HCT116 (cell line): ENCODE results near the gene YWHAG. TPM values are rescaled to one million over a fixed set of nuclear protein-coding genes. Genes with fewer than 3 reads are reported as not detected.

Source experiments
- ATAC-seq: fragments of 200-7000 bp; cut with Tn5 transposase; 2 replicates; pipeline ENCODE4 v1.9.1; 2020; ENCODE audit warnings: mild to moderate bottlenecking, moderate library complexity
- BruUV-seq: library from RNA; stranded (reverse); fragments of 400-500 nt; replicated peaks from 2 replicates; lab custom pipeline; 2021; lab: Mats Ljungman, UMichigan
- CTCF ChIA-PET: fragments of 300-600 bp; sonication (Branson Sonifier 250); formaldehyde crosslinking; loops from one replicate; lab custom pipeline; 2021; ENCODE audit warnings: antibody characterized with exemption; lab: Charles Lee
- POLR2A ChIA-PET: fragments of 300-600, 350-600 bp; sonication (Branson Sonifier 250); formaldehyde crosslinking; loops from one replicate; lab custom pipeline; 2021; ENCODE audit warnings: antibody characterized with exemption; lab: Charles Lee
- RAD21 ChIA-PET, 2 experiments: fragments of 300-600 bp; sonication (Branson Sonifier 250); formaldehyde crosslinking; loops; one replicate each; lab custom pipeline; 2023; ENCODE audit warnings: low total read pairs in 2 of 2; ENCODE audit not compliant: uncharacterized antibody in 2 of 2, unreplicated experiment in 2 of 2, low non-redundant PET in 1 of 2; lab: Charles Lee
- DNase-seq: peaks from one replicate; pipeline ENCODE4 v3.0.0-alpha.2; 2010; ENCODE audit warnings: low read depth, low spot score
- H2AFZ ChIP-seq: fragments of 200-600 bp; shearing (Covaris generic), sonication (generic); 2 replicates; pipeline ENCODE4 v1.6.1; 2017; ENCODE audit warnings: low read depth, mixed run types, mixed read lengths, antibody characterized with exemption, low read length; ENCODE audit not compliant: poor library complexity, severe bottlenecking
- H3K27ac ChIP-seq: 2 replicates; pipeline ENCODE4 v1.5.1; 2012; ENCODE audit warnings: low read depth, low read length
- H3K27me3 ChIP-seq: fragments of 200-600 bp; sonication (generic); 2 replicates; pipeline ENCODE4 v1.6.1; 2016; ENCODE audit warnings: mixed run types, low read length, mixed read lengths; ENCODE audit not compliant: insufficient read depth
- H3K36me3 ChIP-seq, 2 experiments: fragments of 200-500 bp in 1 of 2; fragments of 200-600 bp in 1 of 2; sonication (Bioruptor generic) in 1 of 2; sonication (generic) in 1 of 2; 2 replicates each; pipeline versions ENCODE4 v1.5.1 to v1.6.1; 2014 to 2016; ENCODE audit warnings: low read length in 2 of 2, inconsistent platforms in 1 of 2, mixed read lengths in 1 of 2, mixed run types in 1 of 2; ENCODE audit not compliant: insufficient read depth in 2 of 2, control insufficient read depth in 1 of 2
- H3K4me1 ChIP-seq, 2 experiments: fragments of 200-600 bp in 1 of 2; sonication (generic) in 1 of 2; 2 replicates each; pipeline versions ENCODE4 v1.5.1 to v1.6.1; 2012 to 2017; ENCODE audit warnings: low read length in 2 of 2, inconsistent platforms in 1 of 2, mild to moderate bottlenecking in 1 of 2, mixed read lengths in 1 of 2, mixed run types in 1 of 2, moderate library complexity in 1 of 2; ENCODE audit not compliant: insufficient read depth in 2 of 2, control insufficient read depth in 1 of 2
- H3K4me2 ChIP-seq: fragments of 200-600 bp; sonication (generic); 2 replicates; pipeline ENCODE4 v1.6.1; 2017; ENCODE audit warnings: mixed run types, low read length, mixed read lengths
- H3K4me3 ChIP-seq, 2 experiments: fragments of 200-600 bp in 1 of 2; sonication (generic) in 1 of 2; replicated peaks in 1 of 2; 2 replicates each; pipeline ENCODE4 v1.5.1; 2011 to 2016; ENCODE audit warnings: low read length in 2 of 2, control low read depth in 1 of 2, low read depth in 1 of 2, mild to moderate bottlenecking in 1 of 2, mixed read lengths in 1 of 2, mixed run types in 1 of 2
- H3K79me2 ChIP-seq: fragments of 200-600 bp; sonication (generic); 2 replicates; pipeline ENCODE4 v1.6.1; 2017; ENCODE audit warnings: mild to moderate bottlenecking, mixed run types, low read length, moderate library complexity, mixed read lengths; ENCODE audit not compliant: insufficient read depth
- H3K9ac ChIP-seq: fragments of 200-600 bp; sonication (generic); 2 replicates; pipeline ENCODE4 v1.6.1; 2016; ENCODE audit warnings: low read length, mixed read lengths
- H3K9me2 ChIP-seq: fragments of 200-600 bp; sonication (generic), shearing (Covaris generic); 2 replicates; pipeline ENCODE4 v1.6.1; 2017; ENCODE audit warnings: mixed run types, mild to moderate bottlenecking, moderate library complexity; ENCODE audit not compliant: insufficient read depth
- H3K9me3 ChIP-seq, 2 experiments: fragments of 200-500 bp in 1 of 2; fragments of 200-600 bp in 1 of 2; sonication (Bioruptor generic) in 1 of 2; sonication (generic) in 1 of 2; 2 replicates each; pipeline ENCODE4 v1.6.1; 2014 to 2017; ENCODE audit warnings: low read length in 2 of 2, mixed read lengths in 2 of 2, inconsistent platforms in 1 of 2, low read depth in 1 of 2, mild to moderate bottlenecking in 1 of 2, mixed run types in 1 of 2, moderate library complexity in 1 of 2; ENCODE audit not compliant: control insufficient read depth in 1 of 2, insufficient read depth in 1 of 2
- H4K20me1 ChIP-seq: fragments of 200-600 bp; sonication (generic), shearing (Covaris generic); 2 replicates; pipeline ENCODE4 v1.6.1; 2017; ENCODE audit warnings: mixed run types, mild to moderate bottlenecking, moderate library complexity; ENCODE audit not compliant: insufficient read depth
- CEBPB ChIP-seq: IDR thresholded peaks from 2 replicates; pipeline ENCODE4 v1.6.1; 2012; ENCODE audit warnings: low read depth
- EGR1 ChIP-seq: IDR thresholded peaks from 2 replicates; pipeline ENCODE4 v1.6.1; 2012; ENCODE audit warnings: low read depth
- JUND ChIP-seq: IDR thresholded peaks from 2 replicates; pipeline ENCODE4 v1.6.1; 2012
- MAX ChIP-seq: IDR thresholded peaks from 2 replicates; pipeline ENCODE4 v1.6.1; 2012
- POLR2A ChIP-seq: IDR thresholded peaks from 2 replicates; pipeline ENCODE4 v1.7.0; 2011; ENCODE audit warnings: borderline replicate concordance; ENCODE audit not compliant: insufficient read depth, insufficient read length; ENCODE audit errors: extremely low read depth
- POLR2AphosphoS5 ChIP-seq: IDR thresholded peaks from 2 replicates; pipeline ENCODE4 v1.6.1; 2011; ENCODE audit warnings: mild to moderate bottlenecking, low read depth, low read length, moderate library complexity
- RAD21 ChIP-seq: IDR thresholded peaks from 2 replicates; pipeline ENCODE4 v1.6.1; 2012; ENCODE audit warnings: low read depth, mild to moderate bottlenecking
- REST ChIP-seq: IDR thresholded peaks from 2 replicates; pipeline ENCODE4 v1.6.1; 2012; ENCODE audit warnings: low read depth
- SIN3A ChIP-seq: IDR thresholded peaks from 2 replicates; pipeline ENCODE4 v1.6.1; 2012; ENCODE audit warnings: low read depth
- SP1 ChIP-seq: IDR thresholded peaks from 2 replicates; pipeline ENCODE4 v1.6.1; 2012; ENCODE audit warnings: low read depth
- YY1 ChIP-seq: IDR thresholded peaks from 2 replicates; pipeline ENCODE4 v1.6.1; 2011; ENCODE audit warnings: low read length, low read depth, moderate library complexity, mild to moderate bottlenecking; ENCODE audit not compliant: insufficient replicate concordance; ENCODE audit errors: extremely low read depth
- ZBTB33 ChIP-seq: IDR thresholded peaks from 2 replicates; pipeline ENCODE4 v1.6.1; 2011; ENCODE audit warnings: mild to moderate bottlenecking, low read length, moderate library complexity; ENCODE audit not compliant: insufficient replicate concordance; ENCODE audit errors: extremely low read depth
- intact Hi-C: fragments of 100-400 bp; cut with micrococcal nuclease; formaldehyde crosslinking; loops from 2 replicates; pipeline ENCODE4 v1.10.0; 2022
- total RNA-seq: library from RNA; stranded (reverse); gene quantifications from one replicate; pipeline ENCODE4 v1.2.1, GENCODE V29; 2021; ENCODE audit not compliant: unreplicated experiment
- TF ChIP-seq, protein P1 (sequence below), 3 experiments: fragments of 200-600 bp in 1 of 3; sonication (generic) in 1 of 3; IDR thresholded peaks in 2 of 3; conservative IDR thresholded peaks in 1 of 3; 2 replicates each; pipeline ENCODE4 v1.5.1; 2012 to 2017; ENCODE audit warnings: low read depth in 2 of 3, low read length in 2 of 3, antibody characterized with exemption in 1 of 3, borderline replicate concordance in 1 of 3, control low read depth in 1 of 3, mild to moderate bottlenecking in 1 of 3, mixed read lengths in 1 of 3, mixed run types in 1 of 3, moderate library complexity in 1 of 3; ENCODE audit not compliant: insufficient read depth in 1 of 3

YWHAG gene
- total RNA-seq, 1 experiment from 2014 or later, result 170 TPM

DNA sequence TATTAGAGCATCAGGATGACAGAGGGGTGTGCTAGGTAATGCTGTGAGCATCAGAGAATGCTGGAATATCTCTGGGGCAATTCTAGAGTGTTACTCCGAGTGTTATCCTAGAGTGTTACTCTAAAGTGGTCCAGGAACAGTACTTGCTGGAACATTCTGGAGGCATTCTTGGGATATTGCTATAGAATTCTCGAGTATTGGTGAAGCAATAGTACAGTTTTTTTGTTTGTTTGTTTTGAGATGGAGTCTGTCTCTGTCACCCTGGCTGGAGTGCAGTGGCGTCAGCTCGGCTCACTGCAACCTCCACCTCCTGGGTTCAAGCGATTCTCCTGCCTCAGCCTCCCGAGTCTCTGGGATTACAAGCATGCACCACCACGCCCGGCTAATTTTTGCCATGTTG, 38.1 kb upstream of the YWHAG start:
- Histone ChIP-seq H3K27ac (peak overlapping the region; percentile 24; the same call in 1 of the 2 replicates), H3K79me2 (no peaks in the 10 kb centered on the region; the same call in 1 of the 2 replicates), H3K36me3 (no peaks in the 10 kb centered on the region), H3K4me2 (peak overlapping the region; percentile 86), H2AFZ (no peak overlapping the region), H3K27me3 (no peaks in the 10 kb centered on the region), H3K9ac (peak overlapping the region; percentile 65; the same call in 1 of the 2 replicates), H3K4me1 (peaks cover 23 to 51% of the 10 kb centered on the region in 2 experiments), H3K9me3 (no peaks in the 10 kb centered on the region), H4K20me1 (no peaks in the 10 kb centered on the region), H3K4me3 (peak overlapping the region in 1 of 2 experiments; percentile 58; a peak in 2 of 4 replicates), H3K9me2 (no peaks in the 10 kb centered on the region)
- CTCF ChIA-PET, result no interaction called here
- RAD21 ChIA-PET, result no interaction called here
- ATAC-seq, result no peak
- POLR2A ChIA-PET, result no interaction called here
- BruUV-seq, result no TSS peak
- intact Hi-C loops, result no loop called here
- TF ChIP-seq YY1 (no peak), REST (no peak), CEBPB (no peak), ZBTB33 (no peak), MAX (no peak), POLR2A (no peak), POLR2AphosphoS5 (no peak), JUND (no peak), RAD21 (no peak), EGR1 (no peak), SP1 (no peak), SIN3A (no peak)
- TF ChIP-seq, protein P1, sequence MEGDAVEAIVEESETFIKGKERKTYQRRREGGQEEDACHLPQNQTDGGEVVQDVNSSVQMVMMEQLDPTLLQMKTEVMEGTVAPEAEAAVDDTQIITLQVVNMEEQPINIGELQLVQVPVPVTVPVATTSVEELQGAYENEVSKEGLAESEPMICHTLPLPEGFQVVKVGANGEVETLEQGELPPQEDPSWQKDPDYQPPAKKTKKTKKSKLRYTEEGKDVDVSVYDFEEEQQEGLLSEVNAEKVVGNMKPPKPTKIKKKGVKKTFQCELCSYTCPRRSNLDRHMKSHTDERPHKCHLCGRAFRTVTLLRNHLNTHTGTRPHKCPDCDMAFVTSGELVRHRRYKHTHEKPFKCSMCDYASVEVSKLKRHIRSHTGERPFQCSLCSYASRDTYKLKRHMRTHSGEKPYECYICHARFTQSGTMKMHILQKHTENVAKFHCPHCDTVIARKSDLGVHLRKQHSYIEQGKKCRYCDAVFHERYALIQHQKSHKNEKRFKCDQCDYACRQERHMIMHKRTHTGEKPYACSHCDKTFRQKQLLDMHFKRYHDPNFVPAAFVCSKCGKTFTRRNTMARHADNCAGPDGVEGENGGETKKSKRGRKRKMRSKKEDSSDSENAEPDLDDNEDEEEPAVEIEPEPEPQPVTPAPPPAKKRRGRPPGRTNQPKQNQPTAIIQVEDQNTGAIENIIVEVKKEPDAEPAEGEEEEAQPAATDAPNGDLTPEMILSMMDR (IDR thresholded peaks at IDR 0.05 in 2 of 3, conservative IDR thresholded peaks at IDR 0.05 in 1 of 3; ENCODE audit: borderline replicate concordance in 1 of 3, insufficient read depth in 1 of 3, low read depth in 2 of 3, low read length in 2 of 3), result no peak
- no peak for DNase-seq
